Measurements from ENCODE around the gene AP3M1. TPM values are rescaled to one million over a fixed set of nuclear protein-coding genes. Genes with fewer than 3 reads are reported as not detected.

AP3M1 gene
- total RNA-seq, 1 experiment from 2014 or later, result 37.4 TPM

- Mint-ChIP-seq H3K9me3 (no peaks in the 10 kb centered on the region), H3K27me3 (ENCODE audit: low read depth) (peaks cover 2% of the 10 kb centered on the region; the same call in 1 of the 2 replicates), H3K4me3 (no peak overlapping the region), H3K27ac (peak overlapping the region in 2 of 3 experiments; percentile 45 to 79; a peak in 3 of 7 replicates), H3K4me1 (no peaks in the 10 kb centered on the region), H3K36me3 (ENCODE audit: insufficient read depth in 1 of 3, low read depth in 3 of 3) (peaks cover 58 to 95% (median 77%) of the 10 kb centered on the region in 3 experiments; a peak in 6 of 7 replicates)
- no peak overlapping the region for H3K9ac ChIP-seq (ENCODE audit: extremely low read depth, insufficient read length, low read length)
- DNase-seq, result no peak
- no peak overlapping the region for H3T11ph ChIP-seq (ENCODE audit: low read length)
- no peaks in the 10 kb centered on the region for H3K79me2 ChIP-seq (ENCODE audit: insufficient read depth, low read length)
- no peak for TF ChIP-seq CTCF (conservative IDR thresholded peaks at IDR 0.05)
- H4K91ac ChIP-seq (ENCODE audit: insufficient read length, low read depth, low read length), result no peak overlapping the region
- H3K79me1 ChIP-seq (ENCODE audit: insufficient read depth, low read depth, low read length, poor library complexity, severe bottlenecking), result no peaks in the 10 kb centered on the region
- no peak overlapping the region for H3K23ac ChIP-seq (ENCODE audit: insufficient read length, low read depth, low read length)
- no peak overlapping the region for H2BK12ac ChIP-seq (ENCODE audit: insufficient read length, low read depth, low read length)
- no peak overlapping the region for H2AK5ac ChIP-seq (ENCODE audit: insufficient read length, low read length)
- H3K4me1 ChIP-seq (ENCODE audit: insufficient read depth, low read length), result no peaks in the 10 kb centered on the region
- H2BK15ac ChIP-seq (ENCODE audit: low read depth, low read length), result no peak overlapping the region
- no peak overlapping the region for H2BK5ac ChIP-seq (ENCODE audit: insufficient read length, low read length)
- no peak overlapping the region for H3K18ac ChIP-seq (ENCODE audit: insufficient read length, low read depth, low read length)
- H3K56ac ChIP-seq (ENCODE audit: insufficient read length, low read depth, low read length), result no peak overlapping the region
- H3K4me2 ChIP-seq (ENCODE audit: insufficient read depth, insufficient read length, low read length), result no peak overlapping the region
- H4K8ac ChIP-seq (replicated peaks; ENCODE audit: insufficient read length, low read depth, low read length), result no peak overlapping the region
- no peak overlapping the region for H3K14ac ChIP-seq (ENCODE audit: insufficient read depth, low read length)
- H3K27me3 ChIP-seq (ENCODE audit: insufficient read depth, low read length), result no peaks in the 10 kb centered on the region
- H2AFZ ChIP-seq (ENCODE audit: low read length), result no peak overlapping the region
- no peak overlapping the region for H3K4ac ChIP-seq (ENCODE audit: low read depth, low read length)
- no peaks in the 10 kb centered on the region for H3K9me3 ChIP-seq (ENCODE audit: control insufficient read depth, low read depth, low read length)
- H2BK120ac ChIP-seq (ENCODE audit: low read depth, low read length, poor library complexity, severe bottlenecking), result no peak overlapping the region
- no peaks in the 10 kb centered on the region for H4K20me1 ChIP-seq (ENCODE audit: control insufficient read depth, insufficient read depth, insufficient read length)
- no peak overlapping the region for H4K5ac ChIP-seq (ENCODE audit: insufficient read length, low read depth, low read length)
- no peak overlapping the region for H2BK20ac ChIP-seq (ENCODE audit: low read depth, low read length, poor library complexity, severe bottlenecking)
- no peak overlapping the region for H3K27ac ChIP-seq (ENCODE audit: insufficient read length, low read depth, low read length)
- no peaks in the 10 kb centered on the region for H3K23me2 ChIP-seq (ENCODE audit: insufficient read length, low read depth, low read length, poor library complexity, severe bottlenecking)
- no CpG with 5 or more reads among the region's 4 CpGs for WGBS (ENCODE audit: extremely low coverage, insufficient read length, low lambda C conversion rate)
Observed at GRCh38 chr10:74117738-74118137, 32.9 kb downstream of the AP3M1 start.

Data from H9 (cell line).